ENCODE results near the gene MRPL2.

DNA sequence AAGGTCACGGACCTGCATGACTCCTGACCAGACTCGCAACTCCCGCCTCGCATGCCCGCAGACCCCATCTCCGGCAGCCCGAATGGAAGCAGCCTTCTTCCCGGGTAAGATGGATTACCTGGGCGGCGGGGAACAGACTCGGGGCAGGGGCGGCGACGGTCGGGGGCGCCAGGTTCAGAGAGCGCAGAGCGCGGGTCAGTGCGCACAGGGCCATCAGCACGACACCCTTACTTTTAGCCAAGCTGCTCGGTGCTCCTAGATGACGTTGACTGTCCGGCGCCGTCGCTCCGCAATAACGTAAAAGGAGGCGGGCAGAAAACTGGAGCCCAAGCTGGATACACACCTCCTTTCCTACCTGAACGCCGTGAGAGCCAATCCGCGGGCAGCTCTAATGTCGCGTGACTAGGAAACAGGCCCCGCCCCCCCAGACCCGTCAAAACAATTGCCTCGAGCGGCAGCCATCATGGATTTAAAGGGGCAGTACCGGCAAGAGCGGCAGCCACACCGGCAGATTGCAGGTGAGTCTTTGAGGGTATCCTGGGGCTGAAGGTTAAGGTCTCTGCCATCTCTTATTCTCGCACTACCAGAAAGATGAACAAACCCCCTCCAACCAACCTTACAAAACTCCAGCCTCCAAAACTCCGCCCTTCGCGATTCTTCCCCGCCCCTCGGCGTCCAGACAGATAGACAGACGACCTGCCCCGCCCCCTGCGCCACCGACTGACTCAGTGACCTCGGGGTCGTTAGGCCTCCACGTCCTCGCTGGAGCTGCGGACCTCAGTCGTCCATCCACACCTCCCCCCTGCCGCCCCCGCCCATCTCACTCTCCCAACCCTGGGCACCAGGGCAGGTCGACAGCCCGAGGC, at the start of gene MRPL2, which contains the start of gene KLC4:
- TF ChIP-seq, protein P1, sequence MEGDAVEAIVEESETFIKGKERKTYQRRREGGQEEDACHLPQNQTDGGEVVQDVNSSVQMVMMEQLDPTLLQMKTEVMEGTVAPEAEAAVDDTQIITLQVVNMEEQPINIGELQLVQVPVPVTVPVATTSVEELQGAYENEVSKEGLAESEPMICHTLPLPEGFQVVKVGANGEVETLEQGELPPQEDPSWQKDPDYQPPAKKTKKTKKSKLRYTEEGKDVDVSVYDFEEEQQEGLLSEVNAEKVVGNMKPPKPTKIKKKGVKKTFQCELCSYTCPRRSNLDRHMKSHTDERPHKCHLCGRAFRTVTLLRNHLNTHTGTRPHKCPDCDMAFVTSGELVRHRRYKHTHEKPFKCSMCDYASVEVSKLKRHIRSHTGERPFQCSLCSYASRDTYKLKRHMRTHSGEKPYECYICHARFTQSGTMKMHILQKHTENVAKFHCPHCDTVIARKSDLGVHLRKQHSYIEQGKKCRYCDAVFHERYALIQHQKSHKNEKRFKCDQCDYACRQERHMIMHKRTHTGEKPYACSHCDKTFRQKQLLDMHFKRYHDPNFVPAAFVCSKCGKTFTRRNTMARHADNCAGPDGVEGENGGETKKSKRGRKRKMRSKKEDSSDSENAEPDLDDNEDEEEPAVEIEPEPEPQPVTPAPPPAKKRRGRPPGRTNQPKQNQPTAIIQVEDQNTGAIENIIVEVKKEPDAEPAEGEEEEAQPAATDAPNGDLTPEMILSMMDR (IDR thresholded peaks at IDR 0.05; ENCODE audit: poor library complexity, severe bottlenecking), result no peak
- TF ChIP-seq POLR2AphosphoS5 (IDR thresholded peaks at IDR 0.05) (peak; percentile 95), SMC3 (conservative IDR thresholded peaks at IDR 0.05; ENCODE audit: poor library complexity) (peak; percentile 14), RAD21 (conservative IDR thresholded peaks at IDR 0.05) (peak; percentile 17), EP300 (conservative IDR thresholded peaks at IDR 0.05; ENCODE audit: poor library complexity, severe bottlenecking) (peak; percentile 37)
- TF ChIP-seq, protein P2, sequence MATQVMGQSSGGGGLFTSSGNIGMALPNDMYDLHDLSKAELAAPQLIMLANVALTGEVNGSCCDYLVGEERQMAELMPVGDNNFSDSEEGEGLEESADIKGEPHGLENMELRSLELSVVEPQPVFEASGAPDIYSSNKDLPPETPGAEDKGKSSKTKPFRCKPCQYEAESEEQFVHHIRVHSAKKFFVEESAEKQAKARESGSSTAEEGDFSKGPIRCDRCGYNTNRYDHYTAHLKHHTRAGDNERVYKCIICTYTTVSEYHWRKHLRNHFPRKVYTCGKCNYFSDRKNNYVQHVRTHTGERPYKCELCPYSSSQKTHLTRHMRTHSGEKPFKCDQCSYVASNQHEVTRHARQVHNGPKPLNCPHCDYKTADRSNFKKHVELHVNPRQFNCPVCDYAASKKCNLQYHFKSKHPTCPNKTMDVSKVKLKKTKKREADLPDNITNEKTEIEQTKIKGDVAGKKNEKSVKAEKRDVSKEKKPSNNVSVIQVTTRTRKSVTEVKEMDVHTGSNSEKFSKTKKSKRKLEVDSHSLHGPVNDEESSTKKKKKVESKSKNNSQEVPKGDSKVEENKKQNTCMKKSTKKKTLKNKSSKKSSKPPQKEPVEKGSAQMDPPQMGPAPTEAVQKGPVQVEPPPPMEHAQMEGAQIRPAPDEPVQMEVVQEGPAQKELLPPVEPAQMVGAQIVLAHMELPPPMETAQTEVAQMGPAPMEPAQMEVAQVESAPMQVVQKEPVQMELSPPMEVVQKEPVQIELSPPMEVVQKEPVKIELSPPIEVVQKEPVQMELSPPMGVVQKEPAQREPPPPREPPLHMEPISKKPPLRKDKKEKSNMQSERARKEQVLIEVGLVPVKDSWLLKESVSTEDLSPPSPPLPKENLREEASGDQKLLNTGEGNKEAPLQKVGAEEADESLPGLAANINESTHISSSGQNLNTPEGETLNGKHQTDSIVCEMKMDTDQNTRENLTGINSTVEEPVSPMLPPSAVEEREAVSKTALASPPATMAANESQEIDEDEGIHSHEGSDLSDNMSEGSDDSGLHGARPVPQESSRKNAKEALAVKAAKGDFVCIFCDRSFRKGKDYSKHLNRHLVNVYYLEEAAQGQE (IDR thresholded peaks at IDR 0.05; ENCODE audit: borderline replicate concordance), result peak; percentile 66
